WTC11 (cell line): ENCODE data around the gene FAM117B. TPM values are rescaled to one million over a fixed set of nuclear protein-coding genes. Genes with fewer than 3 reads are reported as not detected.

ENCODE experiments used
- ATAC-seq: fragments of 200-7000 bp; cut with Tn5 transposase; 2 replicates; pipeline ENCODE4 v1.10.0; 2021; ENCODE audit warnings: mild to moderate bottlenecking, moderate library complexity
- CTCF ChIA-PET: fragments of 300-600 bp; sonication (Branson Sonifier 250); formaldehyde crosslinking; loops from one replicate; lab custom pipeline; 2021; ENCODE audit warnings: antibody characterized with exemption; lab: Charles Lee
- POLR2A ChIA-PET: fragments of 350-600 bp; sonication (Branson Sonifier 250); formaldehyde crosslinking; loops from one replicate; lab custom pipeline; 2021; ENCODE audit warnings: antibody characterized with exemption; lab: Charles Lee
- DNase-seq: peaks from one replicate; pipeline ENCODE4 v3.0.0; 2021; ENCODE audit warnings: low spot score
- H3K27ac Mint-ChIP-seq: 2 replicates; pipeline ENCODE4 v1.8.0; 2021; ENCODE audit warnings: mixed read lengths
- H3K27me3 Mint-ChIP-seq: 2 replicates; pipeline ENCODE4 v1.8.0; 2021; ENCODE audit warnings: low read depth, mild to moderate bottlenecking, moderate library complexity, mixed read lengths
- H3K36me3 Mint-ChIP-seq: 2 replicates; pipeline ENCODE4 v1.8.0; 2021; ENCODE audit warnings: mixed read lengths
- H3K4me1 Mint-ChIP-seq: 2 replicates; pipeline ENCODE4 v1.8.0; 2022; ENCODE audit warnings: mixed read lengths
- H3K4me3 Mint-ChIP-seq: 2 replicates; pipeline ENCODE4 v1.8.0; 2021; ENCODE audit warnings: mild to moderate bottlenecking, moderate library complexity, mixed read lengths
- H3K9me3 Mint-ChIP-seq: 2 replicates; pipeline ENCODE4 v1.8.0; 2021; ENCODE audit warnings: mixed read lengths
- ARID4B ChIP-seq: sonication (generic); formaldehyde crosslinking; IDR thresholded peaks from 2 replicates; pipeline ENCODE4 v1.8.0; 2023; ENCODE audit warnings: missing genetic modification reagents, mild to moderate bottlenecking, borderline replicate concordance
- ATF2 ChIP-seq: sonication (generic); formaldehyde crosslinking; IDR thresholded peaks from 2 replicates; pipeline ENCODE4 v1.8.1; 2022; ENCODE audit warnings: low read depth, missing genetic modification reagents, borderline replicate concordance
- CREM ChIP-seq: sonication (generic); formaldehyde crosslinking; IDR thresholded peaks from 2 replicates; pipeline ENCODE4 v1.8.1; 2022; ENCODE audit warnings: mild to moderate bottlenecking, missing genetic modification reagents, moderate library complexity
- CTCF ChIP-seq: fragments of 200-600 bp; IDR thresholded peaks from 2 replicates; pipeline ENCODE4 v1.8.0; 2022; ENCODE audit warnings: antibody characterized with exemption
- ETV6 ChIP-seq: sonication (generic); formaldehyde crosslinking; IDR thresholded peaks from 2 replicates; pipeline ENCODE4 v1.8.1; 2022; ENCODE audit warnings: mild to moderate bottlenecking, missing genetic modification reagents
- FOXP1 ChIP-seq: sonication (generic); formaldehyde crosslinking; IDR thresholded peaks from 2 replicates; pipeline ENCODE4 v1.8.0; 2022; ENCODE audit warnings: missing genetic modification reagents, mild to moderate bottlenecking, moderate library complexity, borderline replicate concordance
- IRF2 ChIP-seq: sonication (generic); formaldehyde crosslinking; IDR thresholded peaks from 2 replicates; pipeline ENCODE4 v1.8.0; 2022; ENCODE audit warnings: low read depth, missing genetic modification reagents, borderline replicate concordance
- JUN ChIP-seq: sonication (generic); formaldehyde crosslinking; IDR thresholded peaks from 2 replicates; pipeline ENCODE4 v1.8.0; 2023; ENCODE audit warnings: mild to moderate bottlenecking, missing genetic modification reagents
- MYBL2 ChIP-seq: sonication (generic); formaldehyde crosslinking; IDR thresholded peaks from 2 replicates; pipeline ENCODE4 v1.8.1; 2023; ENCODE audit warnings: mild to moderate bottlenecking, moderate library complexity, missing genetic modification reagents
- OVOL2 ChIP-seq: fragments of 250-450 bp; sonication (Bioruptor Pico); IDR thresholded peaks from 2 replicates; pipeline ENCODE4 v1.9.0; 2021; ENCODE audit warnings: mild to moderate bottlenecking, borderline replicate concordance
- RELA ChIP-seq: sonication (generic); formaldehyde crosslinking; IDR thresholded peaks from 2 replicates; pipeline ENCODE4 v1.8.1; 2022; ENCODE audit warnings: missing genetic modification reagents, mild to moderate bottlenecking, borderline replicate concordance
- SMAD3 ChIP-seq: sonication (generic); formaldehyde crosslinking; IDR thresholded peaks from 2 replicates; pipeline ENCODE4 v1.8.0; 2022; ENCODE audit warnings: missing genetic modification reagents, mild to moderate bottlenecking, borderline replicate concordance
- TP53 ChIP-seq: sonication (generic); formaldehyde crosslinking; IDR thresholded peaks from 2 replicates; pipeline ENCODE4 v1.8.1; 2023; ENCODE audit warnings: mild to moderate bottlenecking, missing genetic modification reagents
- ZNF138 ChIP-seq: sonication (generic); formaldehyde crosslinking; conservative IDR thresholded peaks from 2 replicates; pipeline ENCODE4 v1.8.1; 2022; ENCODE audit warnings: mild to moderate bottlenecking, moderate library complexity, missing genetic modification reagents
- ZNF281 ChIP-seq: sonication (generic); formaldehyde crosslinking; IDR thresholded peaks from 2 replicates; pipeline ENCODE4 v1.8.0; 2023; ENCODE audit warnings: mild to moderate bottlenecking, missing genetic modification reagents
- ZNF416 ChIP-seq: fragments of 250-450 bp; sonication (Bioruptor Pico); IDR thresholded peaks from 2 replicates; pipeline ENCODE4 v1.9.0; 2021; ENCODE audit warnings: mild to moderate bottlenecking, inconsistent platforms
- total RNA-seq: library from RNA; stranded (reverse); gene quantifications from 3 replicates; pipeline ENCODE4 v1.2.3, GENCODE V29; 2021
- TF ChIP-seq, protein P1 (sequence below): sonication (generic); formaldehyde crosslinking; conservative IDR thresholded peaks from 2 replicates; pipeline ENCODE4 v1.8.1; 2022; ENCODE audit warnings: mild to moderate bottlenecking, missing genetic modification reagents
- TF ChIP-seq, protein P2 (sequence below): sonication (generic); formaldehyde crosslinking; IDR thresholded peaks from 2 replicates; pipeline ENCODE4 v1.8.0; 2022; ENCODE audit warnings: mild to moderate bottlenecking, missing genetic modification reagents

FAM117B gene
- total RNA-seq, 1 experiment from 2014 or later: 18.1 TPM

DNA sequence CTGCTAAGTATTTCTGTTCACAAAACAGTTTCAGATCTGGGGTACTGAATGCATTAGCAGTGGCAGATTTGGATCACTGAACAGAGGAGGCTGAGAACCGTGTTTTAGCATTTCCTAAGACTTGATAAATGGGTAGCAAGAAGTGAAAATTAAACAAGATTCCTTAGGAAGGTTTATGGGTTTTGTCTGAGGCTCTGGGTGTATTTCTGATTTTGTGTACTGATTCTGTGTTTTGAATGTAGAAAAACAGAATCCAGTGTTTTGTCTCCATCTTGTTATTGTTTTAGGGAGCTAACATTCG, 1.4 kb downstream of the FAM117B start (continued):
- TF ChIP-seq CTCF (no peak), ATF2 (CRISPR knock-in tag) (no peak), MYBL2 (CRISPR knock-in tag) (no peak), SMAD3 (CRISPR knock-in tag) (no peak), FOXP1 (CRISPR knock-in tag) (no peak), ZNF416 (CRISPR knock-in tag) (no peak), ETV6 (CRISPR knock-in tag) (no peak), ARID4B (CRISPR knock-in tag) (no peak), IRF2 (no peak)
- TF ChIP-seq, protein P1, sequence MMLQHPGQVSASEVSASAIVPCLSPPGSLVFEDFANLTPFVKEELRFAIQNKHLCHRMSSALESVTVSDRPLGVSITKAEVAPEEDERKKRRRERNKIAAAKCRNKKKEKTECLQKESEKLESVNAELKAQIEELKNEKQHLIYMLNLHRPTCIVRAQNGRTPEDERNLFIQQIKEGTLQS (CRISPR knock-in tag): no peak
- TF ChIP-seq, protein P2, sequence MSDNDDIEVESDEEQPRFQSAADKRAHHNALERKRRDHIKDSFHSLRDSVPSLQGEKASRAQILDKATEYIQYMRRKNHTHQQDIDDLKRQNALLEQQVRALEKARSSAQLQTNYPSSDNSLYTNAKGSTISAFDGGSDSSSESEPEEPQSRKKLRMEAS (CRISPR knock-in tag): no peak

DNA sequence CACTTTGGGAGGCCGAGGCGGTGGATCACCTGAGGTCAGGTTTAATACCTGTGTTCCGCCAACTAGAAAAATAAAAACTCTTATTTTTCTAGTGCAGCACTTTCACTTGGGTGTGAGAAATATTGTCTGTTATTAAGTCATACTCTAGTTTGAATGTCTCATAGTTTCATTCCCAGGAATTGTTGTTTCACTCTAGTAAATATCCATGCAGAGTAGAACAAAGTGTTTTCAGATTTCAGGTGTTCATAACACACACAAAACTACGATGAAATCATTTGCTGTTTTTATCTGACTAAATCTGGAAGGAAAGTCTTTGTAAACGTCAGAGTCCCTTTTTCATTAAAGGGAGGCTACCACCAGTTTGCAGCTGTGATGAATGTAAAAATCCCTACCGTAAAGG, 4.0 kb downstream of the FAM117B start:
- Mint-ChIP-seq H3K36me3 (peaks cover 2% of the 10 kb centered on the region; the same call in 1 of the 2 replicates), H3K27ac (no peak overlapping the region), H3K27me3 (no peaks in the 10 kb centered on the region), H3K4me3 (no peak overlapping the region), H3K9me3 (no peaks in the 10 kb centered on the region), H3K4me1 (peaks cover 28% of the 10 kb centered on the region)
- TF ChIP-seq JUN: no peak
- TF ChIP-seq ZNF281 (CRISPR knock-in tag): no peak
- no peak for TF ChIP-seq ZNF138
- no peak for TF ChIP-seq TP53 (CRISPR knock-in tag)
- no peak for TF ChIP-seq CREM (CRISPR knock-in tag)
- no peak for TF ChIP-seq RELA
- no peak for TF ChIP-seq OVOL2 (CRISPR knock-in tag)
- DNase-seq (no peak), ATAC-seq (no peak)
- CTCF ChIA-PET: interaction anchor here (0.6 kb wide), 1 partner anchor 12 kb away, joined by 4 read pairs; no protein-coding TSS in a partner anchor
- POLR2A ChIA-PET: no interaction called here
